Stimulated activated CD4-positive, alpha-beta T cell treated with anti-CD3 and anti-CD28 coated beads, TNF-alpha, amount 100 ng/mL, for 1 hour (primary cell): ENCODE measurements around the gene TUBB4A.
"Not testable (repeated sequence)": the region's sequence is repeated elsewhere in the genome, so short reads cannot be mapped to it uniquely, and the experiment has no call there.

Source experiments
- DNase-seq, 3 donors: peaks; one replicate each; pipeline ENCODE4 v3.0.0-alpha.2; 2020; ENCODE audit warnings: low read depth in 3 of 3, low spot score in 1 of 3

TUBB4A gene

DNA sequence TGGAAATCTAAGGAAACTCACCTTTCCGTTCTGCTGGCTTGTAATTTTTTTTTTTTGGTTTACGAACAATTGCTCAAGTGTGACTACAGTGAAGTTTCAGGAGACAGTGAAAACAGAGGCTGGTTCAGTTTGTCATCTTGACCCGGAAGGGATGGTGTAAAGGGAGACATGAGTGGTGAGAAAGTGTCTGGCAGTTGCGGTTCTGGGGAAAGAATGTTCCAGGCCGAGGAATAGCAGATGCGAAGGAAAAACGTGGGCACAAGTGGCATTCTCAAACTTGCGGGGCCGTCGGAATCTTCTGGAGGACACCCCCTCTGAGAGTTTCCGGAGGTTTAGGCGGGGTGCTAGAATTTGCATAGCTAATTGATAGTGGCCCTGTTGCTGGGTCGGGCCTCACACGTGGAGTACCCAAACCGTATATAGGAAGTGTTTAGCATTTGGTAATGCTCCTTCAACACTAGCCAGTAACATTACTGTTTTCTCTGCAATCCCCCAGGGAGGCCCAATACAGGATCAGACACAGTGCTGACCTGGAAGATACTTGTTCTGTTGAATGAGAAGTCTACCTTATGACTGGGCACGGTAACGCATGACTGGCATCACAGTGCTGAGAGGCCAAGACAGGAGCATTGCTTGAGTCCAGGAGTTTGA, 25.9 kb upstream of the TUBB4A start:
- DNase-seq: no peak

DNA sequence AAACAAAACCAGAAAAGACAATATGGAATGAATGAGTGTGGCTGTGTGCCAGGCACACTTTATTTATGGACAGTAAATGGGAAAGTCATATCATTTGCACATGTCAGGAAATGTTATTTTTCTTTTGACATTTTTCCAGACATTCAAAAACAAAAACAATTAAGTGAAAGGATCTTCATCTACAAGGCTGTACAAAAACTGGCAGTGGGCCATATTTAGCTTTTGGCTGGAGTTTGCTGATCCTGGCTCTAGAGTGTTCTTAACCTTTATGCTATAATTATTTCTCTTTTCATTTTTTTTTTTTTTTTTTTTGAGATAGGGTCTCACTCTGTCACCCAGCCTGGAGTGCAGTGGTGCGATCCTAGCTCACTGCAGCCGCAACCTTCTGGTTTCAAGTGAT, 22.2 kb upstream of the TUBB4A start:
- DNase-seq: no peak

DNA sequence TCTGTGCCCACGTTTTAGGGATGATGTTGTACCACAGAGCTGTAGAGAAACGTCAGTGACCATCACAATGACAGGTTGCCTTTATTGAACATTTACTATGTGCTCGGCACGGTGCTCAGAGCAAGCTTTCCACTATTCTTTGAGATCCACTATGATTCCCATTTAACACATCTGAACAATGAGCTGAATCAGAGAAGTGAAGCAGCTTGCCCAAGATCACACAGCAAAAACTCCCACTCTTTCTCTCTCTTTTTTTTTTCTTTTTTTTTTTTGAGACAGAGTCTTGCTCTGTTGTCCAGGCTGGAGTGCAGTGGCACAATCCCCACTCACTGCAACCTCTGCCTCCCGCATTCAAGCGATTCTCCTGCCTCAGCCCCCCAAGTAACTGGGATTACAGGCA, 20.6 kb upstream of the TUBB4A start:
- DNase-seq: no peak

DNA sequence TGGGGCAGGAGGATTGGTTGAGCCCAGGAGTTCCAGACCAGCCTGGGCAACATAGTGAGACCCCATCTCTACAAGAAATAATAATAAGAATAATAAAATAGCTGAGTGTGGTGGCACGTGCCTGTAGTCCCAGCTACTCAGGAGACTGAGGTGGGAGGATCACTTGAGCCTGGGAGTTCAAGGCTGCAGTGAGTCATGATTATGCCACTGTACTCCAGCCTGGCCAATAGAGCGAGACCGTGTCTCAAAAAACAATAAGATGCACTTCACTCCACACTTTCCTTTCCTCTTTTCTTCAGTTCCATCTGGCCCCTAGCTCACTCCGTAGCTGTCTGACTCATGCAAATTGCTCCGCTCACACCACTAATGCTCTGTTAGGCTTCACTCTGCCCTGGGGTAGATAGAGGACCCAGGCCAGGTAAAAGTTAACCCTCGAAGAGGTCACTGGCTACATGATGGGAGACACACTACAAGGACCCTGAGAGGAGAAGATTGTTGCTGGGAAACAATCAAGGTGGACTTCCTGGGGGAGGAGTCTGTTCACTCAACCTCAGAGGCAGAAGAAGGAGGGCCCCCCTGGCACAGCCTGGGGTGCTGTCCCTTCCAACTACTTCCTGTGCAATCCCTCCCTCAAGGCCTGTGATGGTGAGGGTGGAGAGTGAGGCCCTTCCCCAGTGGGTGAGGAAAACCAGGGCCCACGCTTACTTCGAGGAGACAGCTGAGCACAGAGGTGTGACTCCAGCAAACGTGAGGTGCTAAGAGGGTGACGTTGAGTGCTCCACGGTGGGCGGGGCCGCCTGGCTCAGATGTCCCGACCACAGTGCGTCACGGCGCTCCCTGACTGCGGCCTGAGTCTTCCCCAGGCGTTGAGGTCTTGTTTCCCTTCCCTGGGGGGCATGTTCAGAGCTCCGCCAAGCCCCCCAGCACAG, 19.9 kb upstream of the TUBB4A start:
- peak in 1 of 3 donors; percentile 20 for DNase-seq

DNA sequence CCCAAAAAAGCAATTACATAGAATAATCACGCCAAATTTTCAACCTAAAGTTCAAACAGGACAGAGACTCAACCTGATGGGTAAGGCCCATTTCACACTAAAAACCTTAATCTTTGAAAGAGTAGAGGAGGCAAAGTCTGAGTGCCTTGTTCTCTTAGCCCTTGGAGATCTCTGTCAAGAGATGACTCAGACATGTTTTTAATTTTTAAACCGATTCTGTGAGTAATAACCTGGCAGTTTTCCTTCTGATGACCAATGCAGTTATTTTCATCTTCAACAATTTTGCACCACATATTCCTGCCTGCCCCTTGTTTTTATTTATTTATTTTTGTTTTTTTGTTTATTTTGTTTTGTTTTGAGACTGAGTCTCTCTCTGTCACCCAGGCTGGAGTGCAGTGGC, 17.2 kb upstream of the TUBB4A start:
- DNase-seq: no peak

DNA sequence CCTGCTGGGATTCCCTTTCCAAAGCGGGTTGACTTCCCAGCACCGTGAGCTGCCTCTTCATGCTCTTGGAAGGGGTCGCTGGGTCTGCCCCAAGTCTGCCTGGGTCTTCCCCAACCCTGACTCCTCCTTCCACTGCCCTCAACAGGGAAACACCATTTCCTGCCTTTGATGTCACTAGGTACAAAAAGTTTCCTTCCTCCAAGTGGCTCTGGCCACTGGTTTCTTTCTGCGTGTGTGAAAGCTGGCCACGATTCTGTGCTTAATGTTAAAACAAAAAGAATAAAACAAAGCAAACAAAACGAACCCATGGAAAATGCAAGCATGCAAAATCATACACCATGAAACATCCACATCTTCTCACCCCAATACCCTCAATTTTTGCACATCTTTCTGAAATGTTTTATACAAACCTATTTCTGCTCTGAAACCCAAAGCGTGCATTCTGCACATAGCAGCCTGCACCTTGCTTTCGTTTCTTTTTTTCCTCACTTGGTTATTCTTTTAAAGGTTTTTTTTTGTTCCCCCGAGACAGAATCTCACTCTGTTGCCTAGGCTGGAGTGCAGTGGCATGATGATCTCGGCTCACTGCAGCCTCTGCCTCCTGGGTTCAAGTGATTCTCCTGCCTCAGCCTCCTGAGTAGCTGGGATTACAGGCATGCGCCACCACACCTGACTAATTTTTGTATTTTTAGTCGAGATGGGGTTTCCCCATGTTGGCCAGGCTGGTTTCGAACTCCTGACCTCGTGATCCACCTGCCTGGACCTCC, 16.2 kb upstream of the TUBB4A start:
- no peak for DNase-seq

DNA sequence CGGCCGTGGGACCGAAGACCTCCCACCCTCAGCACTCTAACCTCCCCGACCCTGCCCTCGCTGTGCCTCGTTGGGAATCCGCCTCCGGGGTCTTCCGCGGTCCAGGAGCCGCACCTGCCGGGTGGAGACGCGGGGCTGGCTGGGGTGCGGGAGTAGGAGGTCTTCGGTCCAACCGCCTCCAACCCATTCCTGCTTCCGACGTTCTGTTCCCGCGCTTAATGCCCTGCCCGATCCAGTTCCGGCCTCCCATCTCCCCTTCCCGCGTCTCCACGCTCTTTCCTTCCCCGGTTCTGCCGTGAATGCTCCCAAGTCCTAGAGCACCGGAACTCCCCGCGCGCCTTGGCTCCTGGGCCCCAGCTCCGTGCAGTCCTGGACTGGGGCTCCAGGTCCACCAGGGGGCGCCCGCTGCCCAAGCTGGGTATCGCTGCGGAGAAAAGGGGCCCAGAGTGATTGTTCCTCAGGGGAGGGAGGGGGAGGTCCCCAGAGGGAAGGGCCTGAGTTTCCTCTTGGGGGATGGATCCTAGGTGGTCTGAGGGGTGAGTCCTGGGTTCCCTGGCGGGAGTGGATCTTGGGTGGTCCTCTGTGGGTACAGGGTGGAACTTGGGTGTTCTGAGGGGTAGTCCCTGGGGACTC, 14.7 kb upstream of the TUBB4A start:
- peak; percentile 76 to 92 (median 82) for DNase-seq

DNA sequence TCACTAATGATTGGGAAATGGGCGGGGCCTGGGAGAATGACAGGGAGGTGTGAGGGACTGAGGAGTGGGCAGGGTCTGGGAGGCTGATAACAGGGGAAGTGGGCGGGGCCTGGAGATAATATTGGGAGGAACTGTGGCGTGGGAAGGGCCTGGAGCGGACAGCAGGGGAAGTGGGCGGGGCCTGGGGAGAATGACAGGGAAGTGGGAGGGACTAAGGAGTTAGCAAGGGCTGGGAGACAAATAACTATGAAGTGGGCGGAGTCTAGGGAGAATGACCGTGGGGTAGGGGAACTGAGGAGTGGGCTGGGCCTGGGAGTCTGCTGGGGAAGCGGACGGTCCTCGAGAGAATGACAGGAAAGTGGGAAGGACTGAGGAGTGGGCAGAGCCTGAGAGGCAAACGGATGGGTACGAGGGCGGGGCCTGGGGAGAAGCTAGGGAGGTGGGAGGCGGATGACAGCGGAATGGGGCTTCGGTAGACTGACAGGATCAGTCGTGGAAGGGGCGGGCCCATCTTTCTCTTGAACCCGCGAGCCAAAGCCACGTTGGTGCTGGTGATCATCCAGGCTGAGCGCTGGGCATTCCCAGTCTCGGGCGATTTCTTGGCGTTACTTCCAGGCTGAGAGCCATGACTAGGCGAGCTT, 14.0 kb upstream of the TUBB4A start:
- DNase-seq: peak in 2 of 3 donors; percentile 23 to 30

DNA sequence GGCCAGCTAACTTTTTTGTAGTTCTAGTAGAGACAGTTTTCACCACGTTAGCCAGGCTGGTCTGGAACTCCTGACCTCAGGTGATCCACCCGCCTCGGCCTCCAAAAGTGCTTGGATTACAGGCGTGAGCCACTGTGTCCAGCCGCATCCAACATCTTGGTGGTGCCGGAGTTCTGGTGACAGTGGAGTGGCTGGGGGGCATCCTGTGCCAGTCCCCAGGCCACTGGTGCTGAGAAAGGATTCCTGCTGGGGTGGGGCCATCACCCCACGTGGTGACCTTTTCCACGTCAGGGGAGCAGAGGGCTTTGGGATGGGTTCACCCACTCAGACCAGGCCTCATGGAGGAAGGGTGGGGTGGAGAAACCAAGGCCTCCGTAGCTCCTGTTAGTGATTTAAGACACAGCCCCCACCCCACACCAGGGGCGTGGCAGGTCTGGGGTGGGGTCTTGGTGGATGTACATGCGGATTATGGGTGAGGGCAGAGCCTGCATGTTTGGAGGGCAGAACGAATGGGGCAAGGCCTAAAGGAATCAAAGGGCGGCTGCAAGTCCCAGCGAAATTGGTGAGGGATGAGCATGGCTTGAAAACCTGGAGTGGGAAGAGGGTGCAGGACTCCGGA, 12.9 kb upstream of the TUBB4A start:
- DNase-seq: no peak

DNA sequence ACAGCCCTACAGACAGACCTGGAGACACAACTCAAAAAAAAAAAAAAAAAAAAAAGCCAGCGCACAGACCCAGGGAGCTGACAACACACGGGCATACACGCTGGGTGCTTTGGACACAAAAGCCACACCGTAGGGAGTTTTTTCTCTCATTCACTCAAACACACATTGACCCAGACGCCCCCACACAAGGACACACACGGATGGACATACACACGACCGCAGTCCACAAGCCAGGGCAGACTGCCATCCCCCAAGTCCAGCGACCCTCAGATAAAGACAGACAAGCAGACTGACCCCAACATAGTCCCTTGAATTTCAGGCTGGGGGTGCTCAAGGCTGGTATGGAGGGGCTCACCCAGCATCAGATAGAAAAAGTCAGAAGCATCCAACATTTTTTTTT, 12.0 kb upstream of the TUBB4A start:
- no peak for DNase-seq

DNA sequence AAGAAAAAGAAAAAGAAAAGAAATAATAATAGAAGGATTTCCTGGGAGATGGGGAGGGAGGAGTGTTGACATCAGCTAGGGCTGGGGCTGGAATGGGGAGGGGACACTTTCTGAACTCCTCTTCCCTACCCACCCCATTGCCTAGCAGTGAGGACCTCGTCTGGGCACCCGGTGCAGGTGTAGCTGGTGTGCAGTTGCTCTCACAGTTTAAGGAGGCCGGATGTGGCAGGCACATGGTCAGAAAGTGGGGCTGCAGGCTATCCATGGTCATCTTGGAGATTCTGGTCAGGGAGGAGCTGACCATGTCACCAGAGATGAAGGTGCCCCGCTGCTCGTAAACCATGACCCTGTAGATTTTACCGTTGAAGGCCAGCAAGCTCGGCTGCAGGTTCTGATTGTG, 8.5 kb upstream of the TUBB4A start:
- DNase-seq: no peak

DNA sequence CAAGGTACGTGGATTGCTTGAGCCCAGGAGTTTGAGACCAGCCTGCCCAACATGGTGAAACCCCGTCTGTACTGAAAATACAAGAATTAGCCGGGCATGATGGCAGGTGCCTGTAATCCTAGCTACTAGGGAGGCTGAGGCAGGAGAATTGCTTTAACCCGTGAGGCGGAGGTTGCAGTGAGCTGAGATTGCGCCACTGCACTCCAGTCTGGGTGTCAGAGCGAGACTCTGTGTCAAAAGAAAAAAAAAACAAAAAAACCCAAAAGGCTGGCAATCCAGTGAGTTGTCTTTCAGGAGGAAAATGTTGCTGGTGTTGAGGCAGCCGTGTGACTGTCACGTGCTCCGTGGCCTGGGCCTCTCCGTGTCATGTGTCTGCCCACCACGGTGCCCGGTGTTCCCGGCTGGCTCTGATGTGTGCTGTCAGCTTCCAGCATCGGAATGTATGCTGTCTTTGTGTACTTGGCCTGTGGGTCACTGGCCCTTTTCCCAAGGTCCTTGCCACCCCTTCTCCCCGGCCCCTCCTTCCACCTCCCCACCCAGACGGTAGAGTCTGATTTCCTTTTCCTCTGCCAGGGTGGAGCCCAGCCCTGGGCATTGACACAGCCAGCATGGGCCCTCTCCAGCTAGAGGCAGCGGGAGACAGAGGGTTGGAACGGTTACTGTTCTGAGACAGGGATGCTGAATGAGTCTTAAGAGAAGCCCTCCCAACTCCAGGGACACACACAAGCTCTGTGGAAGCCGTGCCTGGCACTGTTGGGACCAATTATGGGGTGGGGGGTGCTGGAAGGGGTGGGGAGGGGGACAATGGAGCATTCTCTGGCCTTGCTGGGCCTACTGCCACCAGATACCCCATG, 7.2 kb upstream of the TUBB4A start:
- DNase-seq: no peak

DNA sequence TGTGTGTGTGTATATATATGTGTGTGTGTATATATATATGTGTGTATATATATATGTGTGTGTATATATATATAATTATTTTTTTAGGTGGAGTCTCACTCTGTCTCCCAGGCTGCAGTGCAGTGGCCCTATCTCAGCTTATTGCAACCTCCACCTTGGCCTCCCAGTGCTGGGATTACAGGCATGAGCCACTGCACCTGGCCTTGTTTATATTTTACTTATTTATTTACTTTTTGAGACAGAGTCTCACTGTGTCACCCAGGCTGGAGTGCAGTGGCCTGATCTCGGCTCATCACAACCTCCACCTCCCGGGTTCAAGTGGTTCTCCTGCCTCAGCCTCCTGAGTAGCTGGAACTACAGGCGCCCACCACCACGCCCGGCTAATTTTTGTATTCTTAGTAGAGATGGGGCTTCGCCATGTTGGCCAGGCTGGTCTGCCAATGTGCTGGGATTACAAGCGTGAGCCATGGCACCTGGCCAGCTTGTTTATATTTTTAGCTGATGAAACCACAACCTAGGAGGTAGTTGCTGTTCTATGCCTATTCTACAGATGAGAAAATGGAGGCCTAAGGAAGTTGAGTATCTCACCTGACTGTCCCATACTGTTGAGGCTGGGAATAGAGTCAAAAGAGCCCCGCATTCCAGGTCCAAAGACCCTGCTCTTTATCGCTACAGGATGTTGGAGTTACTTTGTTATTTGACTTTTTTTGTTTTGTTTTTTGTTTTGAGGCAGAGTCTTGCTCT, 6.1 kb upstream of the TUBB4A start:
- not testable (repeated sequence) for DNase-seq

DNA sequence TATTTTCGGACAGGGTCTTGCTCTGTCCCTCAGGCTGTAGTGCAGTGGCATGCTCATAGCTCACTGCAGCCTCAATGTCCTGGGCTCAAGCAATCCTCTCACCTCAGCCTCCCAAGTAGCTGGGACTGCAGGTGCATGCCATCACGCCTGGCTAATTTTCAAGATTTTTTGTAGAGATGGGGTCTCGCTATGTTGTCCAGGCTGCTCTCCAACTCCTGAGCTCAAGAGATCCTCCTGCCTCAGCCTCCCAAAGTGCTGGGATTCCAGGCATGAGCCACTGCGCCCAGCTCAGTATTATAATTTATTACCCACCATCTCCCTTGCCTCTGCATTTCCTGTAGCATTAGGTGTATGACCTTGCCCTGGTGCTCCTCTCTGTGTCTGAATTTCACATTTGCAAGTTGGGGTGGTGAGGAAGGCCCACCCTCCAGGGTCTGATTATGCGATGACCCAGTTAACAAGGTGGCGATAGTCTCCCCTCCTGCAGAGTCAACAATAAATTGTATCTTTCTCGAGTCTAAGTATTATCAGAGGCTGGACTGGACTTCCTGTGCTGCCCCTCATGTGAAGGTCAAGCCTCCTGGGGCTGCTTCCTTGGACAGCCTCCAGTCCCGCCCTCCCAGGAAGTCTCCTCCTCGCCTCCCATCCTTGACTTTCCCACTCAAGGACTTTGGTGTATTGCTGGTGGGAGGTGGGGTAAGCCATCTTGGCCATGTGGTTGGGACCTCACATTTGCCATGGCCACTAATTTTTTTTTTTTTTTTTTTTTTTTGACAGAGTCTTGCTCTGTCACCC, 1.5 kb upstream of the TUBB4A start:
- DNase-seq: no peak

DNA sequence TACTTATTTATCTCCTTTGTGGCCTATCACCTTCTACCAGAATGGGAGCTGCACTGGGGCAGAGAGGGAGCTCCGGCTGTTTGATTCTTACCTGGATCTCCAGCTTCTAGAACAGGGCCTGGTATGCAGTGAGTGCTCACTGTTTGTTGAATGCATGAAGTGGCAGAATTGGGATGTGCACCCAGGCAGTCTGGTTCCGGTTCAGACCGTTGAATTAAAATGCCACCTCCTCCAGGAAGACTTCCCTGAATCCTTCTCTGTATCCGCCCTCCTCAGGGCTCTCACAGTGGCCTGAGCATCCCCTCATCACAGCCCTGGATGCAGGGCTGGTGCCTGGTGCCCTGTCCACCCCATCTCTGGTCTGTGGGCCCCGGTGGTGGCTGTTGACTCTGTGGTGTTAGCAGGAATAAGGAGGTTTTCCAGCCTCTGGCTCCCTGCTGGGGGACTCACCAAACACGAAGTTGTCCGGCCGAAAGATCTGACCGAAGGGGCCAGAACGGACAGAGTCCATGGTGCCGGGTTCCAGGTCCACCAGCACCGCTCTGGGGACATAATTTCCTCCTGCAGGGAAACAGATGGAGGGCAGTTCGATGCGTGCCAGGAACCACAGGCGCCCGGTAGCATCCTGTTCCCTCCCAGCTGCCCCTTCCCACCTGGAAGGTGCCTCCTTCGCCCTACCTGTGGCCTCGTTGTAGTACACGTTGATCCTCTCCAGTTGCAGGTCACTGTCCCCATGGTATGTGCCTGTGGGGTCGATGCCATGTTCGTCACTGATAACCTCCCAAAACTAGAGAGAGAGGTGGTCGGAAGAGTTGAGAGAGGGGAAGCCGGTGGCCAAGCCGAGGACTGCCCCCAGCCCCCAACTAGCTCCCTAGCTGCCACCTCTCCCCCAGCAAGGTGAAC, 1.0 kb downstream of the TUBB4A start:
- DNase-seq: no peak

DNA sequence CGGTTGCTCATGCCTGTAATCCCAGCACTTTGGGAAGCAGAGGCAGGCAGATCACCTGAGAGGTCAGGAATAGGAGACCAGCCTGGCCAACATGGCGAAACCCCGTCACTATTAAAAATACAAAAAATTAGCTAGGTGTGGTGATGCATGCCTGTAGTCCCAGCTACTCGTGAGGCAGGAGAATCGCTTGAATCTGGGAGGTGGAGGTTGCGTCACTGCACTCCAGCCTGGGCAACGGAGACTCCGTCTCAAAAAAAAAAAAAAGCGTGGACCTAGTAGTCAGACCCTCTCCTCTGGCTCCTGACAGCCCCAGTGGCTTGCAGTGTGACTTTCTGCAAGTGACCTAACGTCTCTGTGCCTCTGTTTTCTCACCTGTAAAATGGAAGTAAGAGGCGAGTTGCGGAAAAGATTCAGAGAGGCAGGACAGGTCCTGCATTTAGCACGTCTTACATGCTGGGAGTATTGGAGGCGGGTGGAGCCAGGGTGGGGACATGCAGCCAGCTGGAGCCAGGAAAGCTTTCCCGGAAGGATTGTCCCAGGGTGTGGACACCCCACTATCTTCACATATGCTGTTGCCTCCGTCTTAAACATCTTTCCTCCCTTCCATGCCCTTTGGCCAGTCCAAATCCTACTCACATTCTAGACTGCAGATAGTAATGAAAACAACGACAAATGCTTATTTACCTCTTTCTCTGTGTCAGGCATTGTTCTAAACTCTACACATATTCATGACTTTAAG, 2.9 kb downstream of the TUBB4A start:
- no peak for DNase-seq
